Pancreas (tissue), 10 donors: ENCODE data around the gene KIF3C. TPM values are rescaled to one million over a fixed set of nuclear protein-coding genes. Genes with fewer than 3 reads are reported as not detected.
"Not testable (repeated sequence)": the region's sequence is repeated elsewhere in the genome, so short reads cannot be mapped to it uniquely, and the experiment has no call there.

ENCODE experiments used
- ATAC-seq, 4 donors: fragments of 200-7000 bp; cut with Tn5 transposase; one replicate each; pipeline versions ENCODE4 v1.8.0 to v1.9.1; 2020; ENCODE audit warnings: mild to moderate bottlenecking in 4 of 4, moderate library complexity in 4 of 4
- DNase-seq, 6 donors: peaks; one replicate each; pipeline ENCODE4 v3.0.0-alpha.2; 2020
- FAIRE-seq: peaks from 2 replicates; lab custom pipeline; 2012; peaks lifted over from hg19 to GRCh38; lab: Jason Lieb, UNC
- H3K27ac ChIP-seq, 4 donors: fragments of 200-600 bp; sonication (generic); 1 replicate in 3 of 4; 2 replicates in 1 of 4; pipeline versions ENCODE4 v1.5.0 to v1.8.0; 2020
- H3K27me3 ChIP-seq, 4 donors: fragments of 200-600 bp; one replicate each; pipeline ENCODE4 v1.8.0; 2021
- H3K36me3 ChIP-seq, 3 donors: fragments of 200-600 bp; sonication (generic) in 1 of 3; one replicate each; pipeline versions ENCODE4 v1.5.0 to v1.8.0; 2020 to 2021
- H3K4me1 ChIP-seq, 3 donors: fragments of 200-600 bp; one replicate each; pipeline ENCODE4 v1.8.0; 2021
- H3K4me3 ChIP-seq, 4 donors: fragments of 200-600 bp; sonication (generic) in 2 of 4; one replicate each; pipeline versions ENCODE4 v1.5.0 to v1.8.0; 2020 to 2021
- H3K9me3 ChIP-seq, 4 donors: fragments of 200-600 bp; one replicate each; pipeline ENCODE4 v1.8.0; 2021
- WGBS, 2 donors: extraction: QIAGEN DNeasy Blood & Tissue Kit; methylation state at CpG; one replicate each; pipeline ENCODE4 v1.1.7; 2013; 5-methylcytosine and 5-hydroxymethylcytosine counted together
- intact Hi-C, 3 donors: fragments of 100-400 bp; cut with DNase I; formaldehyde crosslinking; loops; one replicate each; pipeline versions ENCODE4 v1.11.1 to v1.14.2; 2022
- polyA plus RNA-seq, 2 donors: library from polyadenylated mRNA; stranded (reverse); fragments of 200-250 nt; gene quantifications; one replicate each; pipeline ENCODE4 v1.2.3, GENCODE V29; 2013
- total RNA-seq, 6 donors: library from RNA; stranded (reverse); fragmentation: NEBNext Ultra II Directional in 4 of 6; extraction: Animal tissue kit (Norgen Biotek cat#: 25700) in 4 of 6; gene quantifications; one replicate each; pipeline versions ENCODE4 v1.2.1 to v1.2.4, GENCODE V29; 2021 to 2023
- TF ChIP-seq, protein P1 (sequence below), 4 donors: fragments of 200-600 bp; sonication (generic) in 3 of 4; IDR thresholded peaks; one replicate each; pipeline versions ENCODE4 v1.5.0 to v1.8.0; 2021; ENCODE audit warnings: antibody characterized with exemption in 4 of 4
- donor health status: healthy with polysubstance abuse.
- donor health status: DM: no; HTN: no; CAD: no; lungs with moderate emphysema.
- donor health status: DM: no; HTN: no; CAD: no.
- donor health status: control.
- donor health status: control.
- donor health status: Bipolar disorder and iron deficiency.
- donor health status: DM: yes; HTN: yes; CAD: no.
- donor health status: DM: no; HTN: no; CAD: no.
- donor health status: DM: no; HTN: no; CAD: no.
- donor health status: DM: yes; HTN: yes; CAD: no.

KIF3C gene
- total and polyA plus RNA-seq, 8 donors, result 0.38 to 8.2 (median 2.0) TPM

GRCh38 chr2:25971596-25971995 is 10.7 kb downstream of the KIF3C start:
- no peak overlapping the region for H3K4me3 ChIP-seq
- TF ChIP-seq, protein P1, sequence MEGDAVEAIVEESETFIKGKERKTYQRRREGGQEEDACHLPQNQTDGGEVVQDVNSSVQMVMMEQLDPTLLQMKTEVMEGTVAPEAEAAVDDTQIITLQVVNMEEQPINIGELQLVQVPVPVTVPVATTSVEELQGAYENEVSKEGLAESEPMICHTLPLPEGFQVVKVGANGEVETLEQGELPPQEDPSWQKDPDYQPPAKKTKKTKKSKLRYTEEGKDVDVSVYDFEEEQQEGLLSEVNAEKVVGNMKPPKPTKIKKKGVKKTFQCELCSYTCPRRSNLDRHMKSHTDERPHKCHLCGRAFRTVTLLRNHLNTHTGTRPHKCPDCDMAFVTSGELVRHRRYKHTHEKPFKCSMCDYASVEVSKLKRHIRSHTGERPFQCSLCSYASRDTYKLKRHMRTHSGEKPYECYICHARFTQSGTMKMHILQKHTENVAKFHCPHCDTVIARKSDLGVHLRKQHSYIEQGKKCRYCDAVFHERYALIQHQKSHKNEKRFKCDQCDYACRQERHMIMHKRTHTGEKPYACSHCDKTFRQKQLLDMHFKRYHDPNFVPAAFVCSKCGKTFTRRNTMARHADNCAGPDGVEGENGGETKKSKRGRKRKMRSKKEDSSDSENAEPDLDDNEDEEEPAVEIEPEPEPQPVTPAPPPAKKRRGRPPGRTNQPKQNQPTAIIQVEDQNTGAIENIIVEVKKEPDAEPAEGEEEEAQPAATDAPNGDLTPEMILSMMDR (IDR thresholded peaks at IDR 0.05), result no peak
- no peaks in the 10 kb centered on the region for H3K9me3 ChIP-seq
- no peaks in the 10 kb centered on the region for H3K36me3 ChIP-seq
- intact Hi-C loops, result no loop called here
- 75 to 80% methylated on average over 3 of the region's 3 CpGs for WGBS, 2 donors
- no peak overlapping the region for H3K27ac ChIP-seq
- H3K27me3 ChIP-seq, result no peaks in the 10 kb centered on the region
- H3K4me1 ChIP-seq, result no peaks in the 10 kb centered on the region
- no peak for FAIRE-seq
- no peak for DNase-seq
- no peak for ATAC-seq

DNA sequence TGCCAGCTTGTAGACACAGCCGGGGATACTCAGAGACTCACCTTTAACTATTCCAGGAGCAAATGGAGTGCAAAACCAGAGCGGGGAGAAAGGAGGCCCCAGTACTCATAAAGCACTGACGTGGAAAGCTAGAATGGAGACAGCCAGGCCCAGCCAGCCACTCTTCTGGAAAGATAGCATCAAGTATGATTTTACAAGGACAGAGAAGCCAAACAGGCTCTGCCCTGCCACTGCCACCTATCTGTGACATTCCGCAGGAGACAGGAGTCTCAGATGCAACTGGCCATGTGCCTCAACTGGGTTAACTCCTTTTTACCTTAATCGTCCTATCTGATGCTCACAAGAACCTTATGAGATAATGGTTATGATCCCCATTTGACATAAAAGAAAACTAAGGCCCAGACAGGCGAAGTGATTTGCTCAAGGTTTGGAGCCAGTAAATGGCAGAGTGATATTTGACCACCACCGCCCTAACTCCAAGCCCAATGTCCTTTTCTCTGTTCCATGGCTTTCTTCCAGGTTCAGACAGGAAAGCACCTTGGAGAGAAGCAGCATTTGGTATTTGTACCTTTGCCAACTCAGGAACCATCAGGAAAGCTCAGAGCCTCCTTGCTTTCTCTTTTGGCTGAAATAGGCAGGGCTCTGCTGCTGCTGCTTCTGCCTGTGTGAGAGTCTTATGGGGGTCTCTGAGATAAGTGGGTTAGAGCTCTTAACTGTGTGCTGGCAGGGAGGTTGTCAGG is 15.6 kb downstream of the KIF3C start:
- Histone ChIP-seq H3K9me3 (no peaks in the 10 kb centered on the region), H3K27me3 (no peaks in the 10 kb centered on the region), H3K4me3 (no peak overlapping the region), H3K27ac (no peak overlapping the region), H3K36me3 (no peaks in the 10 kb centered on the region), H3K4me1 (no peaks in the 10 kb centered on the region)
- DNase-seq (no peak), FAIRE-seq (no peak), ATAC-seq (peak in 2 of 4 donors; percentile 26 to 30)
- intact Hi-C loops, result no loop called here
- 73 to 78% methylated on average over 7 of the region's 7 CpGs for WGBS, 2 donors
- TF ChIP-seq, protein P1 (IDR thresholded peaks at IDR 0.05), result no peak

GRCh38 chr2:25964891-25965290 is 17.4 kb downstream of the KIF3C start:
- intact Hi-C loops, result no loop called here
- DNase-seq, result no peak
- TF ChIP-seq, protein P1 (IDR thresholded peaks at IDR 0.05), result no peak
- H3K4me1 ChIP-seq, result no peaks in the 10 kb centered on the region
- 75 to 83% methylated on average over 7 of the region's 7 CpGs for WGBS, 2 donors
- H3K27me3 ChIP-seq, result no peaks in the 10 kb centered on the region
- no peak for ATAC-seq
- no peak overlapping the region for H3K4me3 ChIP-seq
- no peaks in the 10 kb centered on the region for H3K9me3 ChIP-seq
- H3K36me3 ChIP-seq, result no peaks in the 10 kb centered on the region
- H3K27ac ChIP-seq, result no peak overlapping the region
- no peak for FAIRE-seq

GRCh38 chr2:25960920-25961319 is 21.4 kb downstream of the KIF3C start:
- intact Hi-C loops, result no loop called here
- H3K27me3 ChIP-seq, result no peaks in the 10 kb centered on the region
- no peak overlapping the region for H3K27ac ChIP-seq
- TF ChIP-seq, protein P1 (IDR thresholded peaks at IDR 0.05), result no peak
- no peak overlapping the region for H3K4me3 ChIP-seq
- ATAC-seq (peak in 1 of 4 donors; percentile 40), FAIRE-seq (no peak), DNase-seq (no peak)
- no peaks in the 10 kb centered on the region for H3K4me1 ChIP-seq
- 86 to 87% methylated on average over 2 of the region's 2 CpGs for WGBS, 2 donors
- H3K36me3 ChIP-seq, result no peaks in the 10 kb centered on the region
- no peaks in the 10 kb centered on the region for H3K9me3 ChIP-seq

DNA sequence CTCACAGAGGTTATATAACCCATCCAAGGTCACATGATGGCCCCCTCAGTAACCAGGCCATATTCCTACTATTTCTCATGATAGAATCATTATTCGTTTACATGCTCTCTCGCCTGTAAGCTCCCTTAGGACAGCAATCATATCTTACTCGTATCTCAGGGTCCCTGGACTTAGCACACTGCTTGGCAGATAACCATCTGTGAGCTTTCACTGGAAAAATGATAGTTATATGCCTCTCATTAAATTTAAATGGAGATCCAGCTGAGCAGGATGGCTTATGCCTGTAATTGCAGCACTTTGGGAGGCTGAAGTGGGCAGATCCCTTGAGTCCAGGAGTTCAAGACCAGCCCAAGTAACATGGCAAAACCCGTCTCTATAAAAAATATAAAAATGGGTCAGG is 21.9 kb downstream of the KIF3C start:
- no peak for FAIRE-seq
- no peak for ATAC-seq

DNA sequence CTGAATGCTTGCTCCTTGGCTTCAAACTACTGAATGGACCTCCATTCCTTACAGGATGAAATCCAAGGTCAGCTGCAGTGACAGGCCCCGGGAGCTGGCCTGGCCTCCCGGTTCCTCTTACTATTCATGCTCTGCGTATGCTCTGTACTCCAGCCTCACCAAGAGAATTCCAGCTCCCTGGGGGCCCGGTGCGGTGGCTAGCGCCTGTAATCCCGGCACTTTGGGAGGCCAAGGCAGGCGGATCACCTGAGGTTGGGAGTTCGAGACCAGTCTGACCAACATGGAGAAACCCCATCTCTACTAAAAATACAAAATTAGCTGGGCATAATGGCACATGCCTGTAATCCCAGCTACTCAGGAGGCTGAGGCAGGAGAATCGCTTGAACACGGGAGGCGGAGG is 23.7 kb downstream of the KIF3C start:
- intact Hi-C loops, H3K4me3 ChIP-seq, H3K9me3 ChIP-seq, DNase-seq, H3K27me3 ChIP-seq, H3K36me3 ChIP-seq, H3K4me1 ChIP-seq, FAIRE-seq, H3K27ac ChIP-seq, ATAC-seq: not testable (repeated sequence)
- WGBS, 2 donors, result 88 to 89% methylated on average over 12 of the region's 12 CpGs

More for the DNA sequence above, 21.9 kb downstream of the KIF3C start:
- no peak for DNase-seq
- intact Hi-C loops, result no loop called here
- Histone ChIP-seq H3K9me3 (no peaks in the 10 kb centered on the region), H3K27me3 (no peaks in the 10 kb centered on the region), H3K27ac (no peak overlapping the region), H3K36me3 (no peaks in the 10 kb centered on the region), H3K4me1 (no peaks in the 10 kb centered on the region), H3K4me3 (no peak overlapping the region)
- WGBS, 2 donors, result 72 to 80% methylated on average over 4 of the region's 4 CpGs
- TF ChIP-seq, protein P1 (IDR thresholded peaks at IDR 0.05), result no peak
